Adipocyte (in vitro differentiated cells): ENCODE data around the gene CHD6.

Experiments used
- DNase-seq: peaks from one replicate; pipeline ENCODE4 v3.0.0-alpha.2; 2015; ENCODE audit warnings: low read depth
- H3K27me3 ChIP-seq: replicated peaks from 2 replicates; pipeline ENCODE4 v1.7.0; 2013; ENCODE audit warnings: mild to moderate bottlenecking, low read length, moderate library complexity; ENCODE audit not compliant: control insufficient read depth, insufficient read depth
- H3K36me3 ChIP-seq: 2 replicates; pipeline ENCODE4 v1.7.0; 2013; ENCODE audit warnings: low read length, mild to moderate bottlenecking, moderate library complexity; ENCODE audit not compliant: control insufficient read depth, insufficient read depth, severe bottlenecking
- H3K4me1 ChIP-seq: 2 replicates; pipeline ENCODE4 v1.7.0; 2013; ENCODE audit warnings: mild to moderate bottlenecking, low read length, moderate library complexity; ENCODE audit not compliant: control insufficient read depth, insufficient read depth
- H3K4me3 ChIP-seq: 2 replicates; pipeline ENCODE4 v1.7.0; 2013; ENCODE audit warnings: mild to moderate bottlenecking, low read length, moderate library complexity
- H3K9ac ChIP-seq: 2 replicates; pipeline ENCODE4 v1.7.0; 2013; ENCODE audit warnings: mild to moderate bottlenecking, low read length, moderate library complexity
- H3K9me3 ChIP-seq: 2 replicates; pipeline ENCODE4 v1.7.0; 2013; ENCODE audit warnings: mild to moderate bottlenecking, low read length, moderate library complexity; ENCODE audit not compliant: control insufficient read depth

CHD6 gene

DNA sequence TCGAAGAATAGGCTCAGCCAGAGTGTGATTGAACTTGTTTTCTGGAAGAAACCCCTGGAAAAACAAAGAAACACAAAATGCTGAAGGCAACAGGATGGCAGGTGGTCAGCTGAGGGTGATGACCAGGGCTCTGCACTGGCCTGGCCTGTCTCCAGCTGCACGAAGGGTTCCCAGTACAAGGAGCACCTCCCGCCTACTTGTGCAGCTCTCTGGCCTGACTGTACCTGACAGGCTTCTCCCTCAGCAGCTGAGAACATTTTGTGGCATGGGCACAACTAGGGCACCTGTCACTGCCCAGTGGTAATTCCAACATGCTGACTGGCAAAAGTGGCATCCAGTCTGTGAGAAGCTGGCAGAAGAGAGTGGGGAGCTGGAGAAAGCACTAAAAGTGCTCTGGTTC, 212.7 kb downstream of the CHD6 start:
- Histone ChIP-seq H3K27me3 (no peaks in the 10 kb centered on the region), H3K4me3 (no peak overlapping the region), H3K36me3 (peaks cover 73% of the 10 kb centered on the region), H3K9ac (no peak overlapping the region), H3K9me3 (no peaks in the 10 kb centered on the region), H3K4me1 (no peaks in the 10 kb centered on the region)
- DNase-seq: no peak

DNA sequence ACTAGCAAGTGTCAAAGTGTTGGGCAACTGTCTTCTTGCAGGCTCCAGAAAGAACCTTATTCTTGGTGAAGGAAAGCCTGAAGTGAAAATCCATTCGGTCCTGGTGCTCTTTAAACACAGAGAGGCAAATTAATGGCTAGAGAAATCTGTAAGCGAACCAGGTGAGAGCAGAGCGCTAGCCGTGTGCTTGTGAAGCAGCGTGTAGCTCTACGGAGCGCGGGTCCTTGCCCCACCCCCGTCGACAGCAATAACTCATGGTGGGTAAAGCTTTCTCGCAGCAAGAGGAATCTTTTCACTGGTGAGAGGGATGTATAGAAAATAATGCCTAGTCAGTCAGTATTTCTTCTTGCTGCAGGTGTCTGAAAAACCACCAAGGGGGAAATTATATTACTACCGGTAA, 214.6 kb downstream of the CHD6 start:
- Histone ChIP-seq H3K4me1 (no peaks in the 10 kb centered on the region), H3K36me3 (peaks cover 55% of the 10 kb centered on the region), H3K27me3 (no peaks in the 10 kb centered on the region), H3K9ac (no peak overlapping the region), H3K9me3 (no peaks in the 10 kb centered on the region), H3K4me3 (no peak overlapping the region)
- DNase-seq: no peak

DNA sequence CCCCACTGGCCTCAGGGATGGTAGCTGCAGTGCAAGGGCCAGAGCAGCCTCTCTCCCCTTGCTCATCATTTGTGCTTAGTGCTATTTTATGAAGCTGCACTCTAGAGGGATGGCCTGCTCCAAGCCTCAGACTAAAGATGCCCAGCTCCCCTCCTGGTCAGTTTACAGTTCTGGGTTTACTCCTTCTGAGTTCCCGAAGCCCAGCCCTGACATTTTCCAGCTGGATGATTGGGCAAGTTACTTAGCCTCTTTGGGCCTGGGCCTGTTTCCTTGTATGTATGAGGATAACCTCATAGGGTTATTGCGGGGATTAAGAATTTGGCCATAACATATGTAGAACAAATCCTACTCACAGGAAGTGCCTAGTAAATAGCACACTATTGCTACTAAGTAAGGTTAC, 219.8 kb downstream of the CHD6 start:
- Histone ChIP-seq H3K4me3 (no peak overlapping the region), H3K36me3 (peaks cover 12% of the 10 kb centered on the region), H3K9ac (no peak overlapping the region), H3K9me3 (no peaks in the 10 kb centered on the region), H3K27me3 (peaks cover 3% of the 10 kb centered on the region), H3K4me1 (no peaks in the 10 kb centered on the region)
- DNase-seq: peak; percentile 76

DNA sequence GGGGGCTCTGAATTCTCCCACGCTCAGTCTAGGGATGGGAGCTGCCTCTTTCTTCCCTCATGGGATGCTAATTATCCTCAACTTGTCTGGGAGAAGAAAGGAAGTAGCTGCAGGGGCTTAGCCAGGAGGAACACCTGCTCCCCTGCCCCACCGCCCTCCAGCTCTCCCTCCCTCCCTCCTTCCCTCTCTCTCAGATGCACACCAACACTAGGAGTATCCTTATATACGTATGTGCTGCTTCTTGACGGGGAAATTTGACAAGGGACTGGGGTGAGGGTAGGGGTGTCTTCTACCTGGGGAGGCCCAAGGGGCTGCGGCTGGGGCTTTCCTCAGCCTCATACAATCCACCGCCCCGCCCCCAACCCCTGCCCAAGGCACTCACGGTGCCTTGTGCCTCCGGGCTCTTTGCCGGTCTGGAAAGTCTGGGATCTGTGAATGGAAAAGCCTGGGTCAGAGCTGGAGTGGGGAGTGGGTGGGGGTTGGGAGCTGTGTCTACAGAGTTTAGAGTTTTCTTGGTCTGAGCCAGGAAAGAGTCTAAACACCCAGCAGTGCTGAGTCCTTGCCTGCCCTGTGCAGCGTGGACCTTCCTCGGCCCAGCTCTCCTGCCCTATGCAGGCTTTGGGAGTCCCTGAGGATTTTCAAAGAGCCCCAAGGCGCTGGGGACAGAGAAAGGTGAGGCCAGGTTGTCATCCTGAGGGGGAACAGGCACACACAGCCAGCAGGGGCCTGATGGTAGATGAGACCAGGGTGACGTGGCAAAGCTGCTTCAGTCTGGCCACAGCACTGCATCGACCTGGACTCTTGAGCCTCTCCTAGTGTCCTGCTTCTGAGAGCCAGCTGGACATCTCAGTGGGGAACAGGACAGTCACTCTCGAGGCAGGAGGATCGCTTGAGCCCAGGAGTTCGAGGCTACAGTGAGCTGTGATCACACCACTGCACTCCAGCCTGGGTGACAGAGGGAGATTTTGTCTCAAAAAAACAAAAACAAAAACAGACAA, 222.2 kb downstream of the CHD6 start:
- H3K9ac ChIP-seq: no peak overlapping the region
- DNase-seq: no peak
- H3K36me3 ChIP-seq: no peaks in the 10 kb centered on the region
- peaks cover 6% of the 10 kb centered on the region for H3K4me1 ChIP-seq
- no peak overlapping the region for H3K4me3 ChIP-seq
- no peaks in the 10 kb centered on the region for H3K9me3 ChIP-seq
- peaks cover 3% of the 10 kb centered on the region for H3K27me3 ChIP-seq

DNA sequence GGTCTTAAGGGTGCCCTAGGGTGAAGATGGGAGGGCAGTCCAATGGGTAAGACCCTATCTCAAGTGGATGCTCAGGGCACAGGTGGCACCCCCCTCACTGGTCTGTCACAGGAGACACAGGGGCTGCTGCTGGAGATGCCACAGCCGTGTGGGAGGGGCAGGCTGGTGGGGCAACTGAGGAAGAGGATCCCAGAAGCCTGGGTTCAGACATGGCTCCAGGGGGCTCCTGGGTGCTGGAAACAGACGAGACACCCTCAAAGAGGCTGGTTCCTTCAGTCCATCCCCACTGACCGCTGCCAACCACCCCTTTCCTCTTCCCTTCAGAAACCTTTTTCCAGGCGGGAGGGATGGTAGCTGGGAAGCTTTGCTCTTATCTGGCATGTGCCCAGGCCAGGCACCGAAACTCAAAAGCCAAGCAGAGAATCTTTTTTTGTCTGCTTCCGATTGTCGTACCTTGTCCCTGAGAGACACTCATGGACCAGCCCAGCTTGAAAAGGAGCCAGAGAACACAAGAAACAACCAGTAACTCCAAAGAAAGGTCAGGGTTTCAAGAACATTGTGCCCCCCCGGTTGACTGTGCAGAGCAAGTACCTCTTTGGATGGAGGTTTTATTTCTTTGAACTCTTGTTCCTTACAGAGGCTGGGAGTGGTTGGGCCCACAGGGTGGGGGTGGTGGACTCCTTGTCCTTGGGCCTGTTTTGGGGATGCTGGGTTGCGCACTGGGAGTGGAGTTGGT, 223.1 kb downstream of the CHD6 start:
- Histone ChIP-seq H3K9ac (no peak overlapping the region), H3K4me1 (peaks cover 6% of the 10 kb centered on the region), H3K36me3 (no peaks in the 10 kb centered on the region), H3K27me3 (peaks cover 3% of the 10 kb centered on the region), H3K4me3 (no peak overlapping the region), H3K9me3 (no peaks in the 10 kb centered on the region)
- DNase-seq: no peak

DNA sequence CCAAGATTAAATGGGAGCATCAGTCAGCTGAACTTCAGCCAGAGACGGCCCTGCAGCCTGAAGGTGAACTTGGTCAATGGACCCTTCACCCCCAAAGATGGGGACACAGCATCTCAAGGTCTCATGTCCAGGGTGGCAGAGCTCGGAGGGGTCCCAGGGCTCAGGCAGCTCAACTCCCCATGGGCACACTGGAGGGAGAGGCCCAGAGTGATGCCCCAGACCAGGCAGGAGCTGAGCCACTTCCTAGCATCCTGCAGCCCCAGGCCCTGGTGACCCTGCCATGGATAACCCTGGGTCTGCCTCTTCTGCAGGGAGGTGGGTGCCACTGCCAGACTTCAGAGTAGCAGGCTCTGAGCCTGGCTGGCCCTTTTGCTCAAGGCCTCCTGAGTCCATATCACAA, 224.1 kb downstream of the CHD6 start:
- no peak for DNase-seq
- no peak overlapping the region for H3K4me3 ChIP-seq
- H3K27me3 ChIP-seq: peaks cover 3% of the 10 kb centered on the region
- H3K4me1 ChIP-seq: peaks cover 6% of the 10 kb centered on the region
- no peaks in the 10 kb centered on the region for H3K36me3 ChIP-seq
- no peak overlapping the region for H3K9ac ChIP-seq
- no peaks in the 10 kb centered on the region for H3K9me3 ChIP-seq

DNA sequence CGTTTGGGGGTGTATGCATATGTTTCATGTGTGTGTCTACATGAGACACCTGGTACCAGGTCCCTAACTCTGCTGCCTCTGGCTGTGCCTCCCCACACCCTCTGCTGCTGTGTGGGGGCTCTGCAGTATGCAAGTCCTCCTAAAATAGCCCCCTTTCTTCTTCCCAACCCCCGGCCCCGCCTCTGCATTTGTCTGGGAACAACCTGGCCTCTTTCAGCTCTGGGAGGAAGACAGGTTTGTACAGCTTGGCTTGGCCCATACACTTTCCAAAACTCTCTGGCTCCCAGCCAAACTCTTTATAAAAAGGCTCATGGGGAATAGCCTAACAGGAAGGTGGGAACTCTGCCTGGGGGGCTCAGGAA, 224.5 kb downstream of the CHD6 start:
- no peaks in the 10 kb centered on the region for H3K9me3 ChIP-seq
- no peaks in the 10 kb centered on the region for H3K36me3 ChIP-seq
- peaks cover 6% of the 10 kb centered on the region for H3K4me1 ChIP-seq
- no peak overlapping the region for H3K4me3 ChIP-seq
- H3K9ac ChIP-seq: no peak overlapping the region
- H3K27me3 ChIP-seq: peaks cover 3% of the 10 kb centered on the region
- DNase-seq: no peak

DNA sequence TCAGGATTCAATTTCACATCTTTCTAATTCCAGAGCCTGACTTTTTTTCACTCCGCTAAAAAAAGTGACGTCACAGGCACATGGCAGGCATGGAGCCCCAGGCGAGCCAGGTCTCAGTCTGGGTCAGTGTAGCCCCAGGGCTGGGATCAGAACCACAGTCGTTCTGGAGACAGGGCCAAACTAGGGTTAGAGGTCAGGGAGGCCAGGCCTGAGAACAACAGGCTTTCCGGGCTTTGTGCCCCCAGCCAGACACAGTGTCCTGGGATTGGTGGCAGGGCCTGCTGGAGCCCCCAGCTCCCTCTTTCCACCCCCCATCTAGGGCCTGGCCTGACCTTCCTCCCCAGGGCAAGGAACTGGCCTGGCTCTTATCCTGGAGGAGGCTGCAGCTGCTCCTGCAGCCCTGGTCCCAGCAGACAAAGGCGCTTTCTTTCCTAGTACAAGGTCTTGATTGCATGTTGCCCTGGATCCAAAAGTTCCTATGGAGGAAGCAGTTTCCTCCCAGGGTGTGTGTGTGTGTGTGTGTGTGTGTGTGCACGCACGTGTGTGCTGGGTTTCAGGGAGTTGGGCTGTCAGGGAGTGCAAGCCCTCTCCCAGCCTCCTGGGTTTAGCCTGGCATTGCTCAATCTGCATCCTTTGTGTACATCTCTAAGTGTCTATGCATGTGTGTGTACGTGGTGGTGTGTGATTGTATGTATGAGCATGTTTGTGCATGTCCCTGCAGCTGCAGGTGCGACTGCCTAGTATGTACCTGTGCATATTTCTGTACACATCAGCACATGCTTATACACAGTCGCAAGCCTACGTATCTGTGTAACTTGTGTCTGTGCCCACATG, 225.1 kb downstream of the CHD6 start:
- H3K4me1 ChIP-seq: peaks cover 6% of the 10 kb centered on the region
- no peaks in the 10 kb centered on the region for H3K36me3 ChIP-seq
- H3K4me3 ChIP-seq: no peak overlapping the region
- H3K9me3 ChIP-seq: no peaks in the 10 kb centered on the region
- no peak for DNase-seq
- no peak overlapping the region for H3K9ac ChIP-seq
- peaks cover 3% of the 10 kb centered on the region for H3K27me3 ChIP-seq

DNA sequence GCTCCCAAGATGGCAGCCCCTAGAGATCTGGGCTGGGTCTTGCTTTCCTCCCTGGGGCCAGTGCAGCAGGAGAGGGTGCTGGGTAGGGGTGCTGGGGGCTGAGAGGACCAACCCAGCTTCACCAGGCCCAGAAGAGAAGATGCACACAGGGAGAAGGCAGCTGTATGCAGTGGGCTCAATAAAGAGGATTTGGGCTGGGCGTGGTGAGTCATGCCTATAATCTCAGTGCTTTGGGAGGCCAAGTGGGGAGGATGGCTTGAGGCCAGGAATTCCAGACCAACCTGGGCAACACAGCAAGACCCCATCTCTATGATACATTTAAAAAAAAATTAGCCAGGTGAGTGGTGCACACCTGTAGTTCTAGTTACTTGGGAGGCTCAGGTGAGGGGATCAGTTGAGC, 225.9 kb downstream of the CHD6 start:
- H3K27me3 ChIP-seq: peaks cover 8% of the 10 kb centered on the region
- DNase-seq: no peak
- H3K9me3 ChIP-seq: no peaks in the 10 kb centered on the region
- H3K36me3 ChIP-seq: no peaks in the 10 kb centered on the region
- H3K9ac ChIP-seq: no peak overlapping the region
- H3K4me1 ChIP-seq: peaks cover 6% of the 10 kb centered on the region
- no peak overlapping the region for H3K4me3 ChIP-seq

DNA sequence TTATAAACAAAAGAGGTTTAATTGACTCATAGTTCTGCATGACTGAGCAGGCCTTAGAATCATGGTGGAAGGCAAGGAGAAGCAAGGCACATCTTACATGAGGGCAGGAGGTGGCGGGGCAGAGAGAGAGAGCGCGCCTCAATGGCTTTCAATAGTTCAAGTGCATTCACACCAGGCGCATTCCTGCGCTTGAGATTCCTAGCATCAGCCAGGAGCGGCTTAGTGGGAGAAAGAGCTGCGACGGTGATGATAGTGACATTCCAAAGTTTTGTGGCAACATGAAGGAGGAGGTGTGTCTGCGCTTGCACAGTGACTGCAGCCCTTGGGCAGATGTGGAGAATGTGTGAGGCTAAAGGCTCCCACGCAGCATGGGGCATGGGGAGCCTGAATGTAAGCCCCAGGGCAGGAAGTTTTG, 226.6 kb downstream of the CHD6 start:
- H3K4me3 ChIP-seq: no peak overlapping the region
- DNase-seq: no peak
- peaks cover 11% of the 10 kb centered on the region for H3K27me3 ChIP-seq
- peaks cover 12% of the 10 kb centered on the region for H3K4me1 ChIP-seq
- H3K9ac ChIP-seq: no peak overlapping the region
- H3K36me3 ChIP-seq: no peaks in the 10 kb centered on the region
- H3K9me3 ChIP-seq: no peaks in the 10 kb centered on the region

DNA sequence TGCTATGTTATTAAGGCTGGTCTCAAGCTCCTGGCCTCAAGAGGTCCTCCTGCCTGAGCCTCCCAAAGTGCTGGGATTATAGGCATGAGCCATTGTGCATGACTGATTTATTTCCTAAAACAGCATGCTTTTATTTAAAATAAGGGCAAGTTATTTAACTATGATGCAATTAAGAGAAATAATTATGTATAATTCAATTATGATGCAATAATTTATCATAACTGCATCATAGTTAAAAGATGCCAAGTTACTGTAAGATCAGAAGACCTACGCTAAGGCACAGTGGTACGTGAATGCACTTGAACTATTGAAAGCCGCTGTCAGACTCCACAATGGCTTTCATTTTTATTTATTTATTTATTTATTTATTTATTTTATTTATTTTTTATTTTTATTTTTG, 227.3 kb downstream of the CHD6 start:
- Histone ChIP-seq H3K4me1 (peaks cover 13% of the 10 kb centered on the region), H3K9me3 (no peaks in the 10 kb centered on the region), H3K9ac (no peak overlapping the region), H3K36me3 (no peaks in the 10 kb centered on the region), H3K4me3 (no peak overlapping the region), H3K27me3 (peaks cover 16% of the 10 kb centered on the region)
- DNase-seq: no peak
